Astrocyte of the cerebellum (primary cell): Measurements from ENCODE around the gene UPF3A.

Experiments used
- DNase-seq: peaks from one replicate; pipeline ENCODE4 v3.0.0-alpha.2; 2011; ENCODE audit warnings: low read depth
- H3K4me3 ChIP-seq: 2 replicates; pipeline ENCODE4 v1.5.1; 2011; ENCODE audit warnings: mild to moderate bottlenecking, low read depth, low read length, moderate library complexity
- in situ Hi-C: cut with HindIII; loops from 2 replicates; pipeline ENCODE4 v1.10.0; 2017; ENCODE audit warnings: low sequenced_read_pairs
- TF ChIP-seq, protein P1 (sequence below): IDR thresholded peaks from 2 replicates; pipeline ENCODE4 v1.5.1; 2012; ENCODE audit warnings: low read length, low read depth, moderate library complexity, mild to moderate bottlenecking; ENCODE audit errors: missing control alignments

Gene UPF3A

DNA sequence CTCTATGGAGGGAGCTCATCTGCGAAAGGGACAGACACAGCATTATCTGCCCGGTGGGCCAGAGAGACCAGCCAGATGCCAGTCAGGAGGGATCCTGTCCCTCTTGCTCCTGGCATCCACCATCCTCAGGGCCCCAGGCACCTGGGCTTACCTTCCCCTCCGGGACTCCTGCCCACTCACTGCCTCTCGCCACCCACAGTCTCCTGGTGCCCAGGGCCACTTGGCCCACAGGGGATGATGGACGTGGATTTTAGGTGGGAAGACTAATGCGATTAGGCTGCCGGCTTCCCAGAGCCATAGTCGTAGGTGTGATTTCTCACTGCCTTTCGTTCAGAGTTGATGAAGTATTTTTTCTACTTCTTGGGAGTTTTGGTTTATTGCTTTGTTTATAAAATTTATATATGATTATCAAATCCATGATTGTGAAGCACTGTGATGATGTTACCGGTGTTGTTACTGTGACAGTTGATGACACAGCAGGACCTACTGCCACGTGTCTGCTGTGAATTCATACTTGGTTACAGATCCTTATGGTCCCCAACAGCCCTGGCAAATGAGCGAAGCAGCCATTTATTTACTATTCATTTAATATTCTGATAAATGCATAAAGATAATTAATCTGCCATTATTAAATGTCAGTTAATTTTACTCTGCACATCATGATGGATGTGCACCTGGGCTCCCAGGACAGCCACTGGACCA lies 18.4 kb downstream of the UPF3A start:
- in situ Hi-C loops, result no loop called here
- no peak overlapping the region for H3K4me3 ChIP-seq
- TF ChIP-seq, protein P1, sequence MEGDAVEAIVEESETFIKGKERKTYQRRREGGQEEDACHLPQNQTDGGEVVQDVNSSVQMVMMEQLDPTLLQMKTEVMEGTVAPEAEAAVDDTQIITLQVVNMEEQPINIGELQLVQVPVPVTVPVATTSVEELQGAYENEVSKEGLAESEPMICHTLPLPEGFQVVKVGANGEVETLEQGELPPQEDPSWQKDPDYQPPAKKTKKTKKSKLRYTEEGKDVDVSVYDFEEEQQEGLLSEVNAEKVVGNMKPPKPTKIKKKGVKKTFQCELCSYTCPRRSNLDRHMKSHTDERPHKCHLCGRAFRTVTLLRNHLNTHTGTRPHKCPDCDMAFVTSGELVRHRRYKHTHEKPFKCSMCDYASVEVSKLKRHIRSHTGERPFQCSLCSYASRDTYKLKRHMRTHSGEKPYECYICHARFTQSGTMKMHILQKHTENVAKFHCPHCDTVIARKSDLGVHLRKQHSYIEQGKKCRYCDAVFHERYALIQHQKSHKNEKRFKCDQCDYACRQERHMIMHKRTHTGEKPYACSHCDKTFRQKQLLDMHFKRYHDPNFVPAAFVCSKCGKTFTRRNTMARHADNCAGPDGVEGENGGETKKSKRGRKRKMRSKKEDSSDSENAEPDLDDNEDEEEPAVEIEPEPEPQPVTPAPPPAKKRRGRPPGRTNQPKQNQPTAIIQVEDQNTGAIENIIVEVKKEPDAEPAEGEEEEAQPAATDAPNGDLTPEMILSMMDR, result no peak
- DNase-seq, result no peak

DNA sequence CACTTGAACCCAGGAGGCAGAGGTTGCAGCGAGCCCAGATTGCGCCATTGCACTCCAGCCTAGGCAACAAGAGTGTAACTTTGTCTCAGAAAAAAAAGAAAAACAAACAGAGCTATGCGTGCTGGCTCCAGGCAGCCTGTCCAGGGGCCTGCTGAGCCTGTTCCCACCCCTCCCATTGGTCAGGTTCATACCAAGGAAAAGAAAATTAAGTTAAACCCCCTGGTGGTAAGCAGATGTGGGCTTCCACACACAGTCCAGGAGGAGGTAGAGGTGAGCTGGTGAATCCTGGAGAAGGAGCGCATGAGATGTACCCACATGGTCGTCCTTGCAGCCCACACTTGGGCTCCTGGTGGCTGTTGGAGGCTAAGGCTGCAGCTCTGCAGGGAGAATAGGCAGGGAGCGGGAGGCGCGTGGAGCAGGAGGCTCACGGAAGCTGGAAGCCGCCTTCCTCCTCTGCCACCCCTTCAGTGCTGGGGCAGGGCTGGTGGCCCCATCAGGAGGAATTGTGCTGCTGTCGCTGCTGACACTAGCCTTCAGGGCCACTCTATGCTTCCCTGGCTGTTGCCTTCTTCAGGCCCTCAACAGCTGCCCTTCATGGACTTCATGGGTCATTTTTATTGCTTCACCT lies 22.4 kb downstream of the UPF3A start:
- TF ChIP-seq, protein P1, result no peak
- in situ Hi-C loops, result no loop called here
- H3K4me3 ChIP-seq, result no peak overlapping the region
- DNase-seq, result no peak

DNA sequence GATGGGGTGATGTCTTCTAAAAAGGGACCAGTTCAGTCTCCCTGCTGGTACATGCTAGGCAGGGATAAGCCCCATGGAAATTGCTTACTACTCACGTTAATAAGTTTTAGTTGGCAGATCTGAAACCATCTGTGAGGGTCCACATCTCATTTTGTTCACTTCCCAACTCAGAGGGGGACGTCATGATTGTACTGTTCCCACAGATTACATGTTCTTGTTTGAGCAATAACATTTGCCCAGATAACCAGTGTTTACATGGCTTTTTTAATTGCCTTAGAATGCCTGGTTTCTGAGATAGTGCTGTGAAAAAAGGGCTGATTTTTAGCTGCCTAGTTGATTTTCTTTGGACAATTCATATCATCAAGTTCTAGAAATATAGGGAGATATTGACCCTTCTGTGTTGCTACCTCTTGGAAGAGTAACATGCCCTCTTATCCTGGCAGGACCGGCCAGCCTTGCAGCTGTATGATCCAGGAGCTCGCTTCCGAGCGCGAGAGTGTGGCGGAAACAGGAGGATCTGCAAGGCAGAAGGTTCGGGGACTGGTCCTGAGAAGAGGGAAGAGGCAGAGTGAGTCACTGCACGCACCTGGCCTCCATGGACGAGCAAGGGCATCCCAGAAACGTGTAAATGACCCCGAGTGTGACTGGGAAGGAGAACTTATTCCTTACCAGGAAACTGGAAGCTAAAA lies 23.1 kb downstream of the UPF3A start:
- TF ChIP-seq, protein P1, result no peak
- no peak overlapping the region for H3K4me3 ChIP-seq
- no peak for DNase-seq
- in situ Hi-C loops, result no loop called here

DNA sequence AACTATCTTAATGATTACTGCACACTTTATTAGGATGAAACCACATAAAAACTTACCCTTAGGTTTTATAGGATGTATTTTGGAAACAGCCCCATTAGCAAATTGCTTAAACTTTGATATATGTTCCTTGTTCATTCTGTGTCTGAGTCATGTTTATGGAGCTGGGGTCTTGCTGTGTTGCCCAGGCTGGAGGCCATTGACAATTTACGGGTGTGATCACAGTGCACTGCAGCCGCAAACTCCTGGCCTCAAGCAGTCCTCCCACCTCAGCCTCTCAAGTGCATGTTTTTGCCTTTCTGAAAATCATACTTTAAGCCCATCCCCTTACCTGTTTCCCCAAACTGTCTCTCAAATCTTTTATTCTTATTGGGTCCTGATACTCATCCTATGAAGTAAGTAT lies 27.7 kb downstream of the UPF3A start:
- TF ChIP-seq, protein P1, result no peak
- in situ Hi-C loops, result no loop called here
- no peak overlapping the region for H3K4me3 ChIP-seq
- DNase-seq, result no peak

DNA sequence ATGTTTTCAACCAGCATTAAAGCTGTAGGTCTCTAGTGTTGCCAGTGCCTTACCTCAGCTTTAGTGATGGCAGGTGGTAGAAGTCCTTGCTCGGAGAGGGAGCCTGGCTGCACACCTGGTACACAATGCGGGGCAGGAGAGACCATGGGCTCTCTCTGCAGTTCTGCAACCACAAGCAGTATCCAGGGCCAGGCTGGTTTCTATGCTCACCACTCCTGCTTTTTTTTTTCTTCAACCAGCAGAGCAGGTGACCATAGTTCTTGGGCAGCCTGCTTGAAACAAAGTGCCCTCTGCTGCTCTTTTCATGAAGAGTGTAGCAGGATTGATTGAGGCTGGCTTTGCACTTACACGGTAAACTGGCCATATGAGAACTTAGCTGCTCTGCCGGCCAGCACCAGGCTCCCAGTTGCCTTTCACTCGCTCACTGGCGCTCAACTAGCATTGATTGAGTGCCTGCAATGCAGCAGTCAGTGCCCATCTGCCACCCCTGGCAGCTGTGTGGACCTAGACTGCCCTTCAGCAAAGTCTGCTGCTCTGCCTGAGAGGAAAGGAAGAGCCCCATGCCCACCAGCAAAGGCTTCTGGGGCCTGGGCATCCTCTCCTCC lies 28.5 kb downstream of the UPF3A start:
- in situ Hi-C loops, result no loop called here
- DNase-seq, result no peak
- TF ChIP-seq, protein P1, result no peak
- no peak overlapping the region for H3K4me3 ChIP-seq

DNA sequence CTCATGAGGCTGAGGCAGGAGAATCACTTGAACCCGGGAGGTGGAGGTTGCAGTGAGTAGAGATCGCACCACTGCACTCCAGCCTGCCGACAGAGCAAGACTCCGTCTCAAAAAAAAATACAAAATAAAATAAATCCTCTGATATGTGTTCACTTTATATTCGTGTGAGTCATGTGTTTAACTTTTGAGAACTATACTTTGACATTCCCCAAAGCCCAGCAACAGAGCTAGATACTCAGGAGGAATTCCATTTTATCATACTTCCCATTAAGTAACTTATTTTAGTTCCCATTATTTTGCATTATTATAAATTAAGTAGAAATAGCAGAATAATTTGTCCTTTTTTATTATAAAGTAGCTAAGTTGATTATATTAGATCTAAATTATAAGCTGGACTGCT lies 29.6 kb downstream of the UPF3A start:
- H3K4me3 ChIP-seq, result no peak overlapping the region
- TF ChIP-seq, protein P1, result no peak
- no peak for DNase-seq
- in situ Hi-C loops, result no loop called here
